HG02943 (cell line): ENCODE data around the gene CTNNA1.

Experiments
- ATAC-seq: cut with Tn5 transposase; IDR thresholded peaks from one replicate; pipeline ENCODE4 v1.9.1; 2021; ENCODE audit warnings: mild to moderate bottlenecking, low read depth, moderate library complexity; ENCODE audit not compliant: unreplicated experiment

Gene CTNNA1

DNA sequence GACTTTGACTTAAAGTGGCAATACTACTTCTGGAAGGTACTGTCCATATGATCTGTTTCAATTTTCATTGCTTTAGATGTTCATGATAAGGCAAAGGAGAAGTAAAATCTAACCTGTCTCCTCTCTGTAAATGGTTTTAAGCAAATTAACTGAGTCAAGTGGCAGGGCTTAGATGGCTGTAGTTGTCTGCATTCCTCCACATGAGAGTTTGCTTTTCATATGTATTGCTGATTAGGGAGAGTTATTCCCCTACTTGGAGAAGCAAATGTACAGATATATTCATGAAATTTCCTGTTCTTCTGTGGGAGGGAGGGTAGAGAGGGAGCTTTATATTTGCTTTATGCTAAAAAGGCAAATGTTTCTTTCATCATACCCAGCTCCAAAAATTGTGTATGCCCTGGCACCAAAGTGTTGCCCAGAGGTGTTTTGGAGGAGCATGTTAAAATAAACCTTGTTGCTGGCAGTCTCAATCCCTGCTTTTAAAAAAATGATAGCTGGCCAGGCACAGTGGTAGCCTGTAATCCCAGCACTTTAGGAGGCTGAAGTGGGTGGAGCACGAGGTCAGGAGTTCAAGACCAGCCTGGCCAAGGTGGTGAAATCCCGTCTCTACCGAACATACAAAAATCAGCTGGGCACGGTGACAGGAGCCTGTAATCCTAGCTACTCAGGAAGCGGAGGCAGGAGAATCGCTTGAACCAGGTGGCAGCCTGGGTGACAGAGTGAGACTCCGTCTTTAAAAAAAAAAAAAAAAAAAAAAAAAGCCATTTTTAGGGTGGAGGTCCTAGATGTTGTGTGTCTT is 125.4 kb downstream of the CTNNA1 start:
- no peak for ATAC-seq

- ATAC-seq = no peak
These were observed 130.0 kb downstream of the CTNNA1 start for GRCh38 chr5:138883211-138883610.

DNA sequence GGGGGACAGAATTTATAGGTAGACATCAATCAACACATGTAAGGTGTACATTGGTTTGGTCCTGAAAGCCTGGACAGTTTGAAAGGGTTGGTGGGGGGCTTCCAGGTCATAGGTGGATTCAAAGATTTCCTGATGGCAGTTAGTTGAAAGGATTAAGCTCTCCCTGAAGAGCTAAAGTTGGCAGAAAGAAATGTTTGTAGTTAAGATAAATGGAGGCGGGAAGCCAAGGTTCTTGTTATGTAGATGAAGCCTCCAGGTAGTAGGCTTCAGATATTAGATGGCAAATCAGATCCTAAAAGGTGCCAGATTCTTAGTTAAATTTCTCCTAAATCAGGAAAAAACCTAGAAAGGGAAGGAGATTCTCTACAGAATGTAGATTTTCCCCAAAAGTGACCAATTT is 130.9 kb downstream of the CTNNA1 start:
- ATAC-seq = no peak

GRCh38 chr5:138884554-138884953 is 131.3 kb downstream of the CTNNA1 start:
- no peak for ATAC-seq

DNA sequence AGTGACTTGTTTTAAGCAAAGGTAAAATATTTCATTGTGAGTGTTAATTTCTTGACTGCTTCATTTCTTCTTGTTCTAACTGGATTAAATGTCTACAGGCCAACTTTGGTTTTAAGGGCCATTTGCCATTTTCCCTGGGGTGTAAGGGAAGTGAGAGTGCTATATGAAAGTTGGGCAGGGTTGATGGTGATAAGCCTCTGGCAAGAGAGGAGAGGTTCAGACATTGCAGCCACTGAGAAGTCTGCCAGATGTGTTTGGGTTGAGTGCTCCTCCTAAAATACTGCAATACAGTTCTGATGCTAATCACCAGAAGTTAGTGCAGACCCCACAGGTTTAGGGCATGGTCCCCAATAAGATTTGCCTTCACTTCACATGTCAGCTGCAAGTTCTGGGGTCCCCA is 136.8 kb downstream of the CTNNA1 start:
- no peak for ATAC-seq

- ATAC-seq = no peak
These were observed 137.4 kb downstream of the CTNNA1 start for GRCh38 chr5:138890644-138891043.

DNA sequence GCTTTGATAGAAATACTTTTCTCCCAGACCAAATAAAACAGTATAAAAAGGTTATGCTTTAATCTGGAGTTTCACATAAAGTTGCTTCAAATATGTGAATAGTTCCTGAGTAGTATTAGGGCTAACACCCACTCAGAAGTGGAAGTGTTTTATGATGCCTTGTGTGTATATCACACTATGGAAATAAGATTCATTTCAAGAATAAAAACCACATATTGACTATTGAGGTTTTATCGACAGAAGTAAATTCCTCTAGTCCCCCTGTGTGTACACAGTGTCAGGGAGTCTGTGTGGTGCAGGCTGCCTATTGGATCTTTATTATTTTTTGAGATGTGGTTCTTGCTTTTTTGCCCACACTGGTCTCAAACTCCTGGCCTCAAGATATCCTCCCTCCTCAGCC is 142.7 kb downstream of the CTNNA1 start:
- ATAC-seq = no peak

DNA sequence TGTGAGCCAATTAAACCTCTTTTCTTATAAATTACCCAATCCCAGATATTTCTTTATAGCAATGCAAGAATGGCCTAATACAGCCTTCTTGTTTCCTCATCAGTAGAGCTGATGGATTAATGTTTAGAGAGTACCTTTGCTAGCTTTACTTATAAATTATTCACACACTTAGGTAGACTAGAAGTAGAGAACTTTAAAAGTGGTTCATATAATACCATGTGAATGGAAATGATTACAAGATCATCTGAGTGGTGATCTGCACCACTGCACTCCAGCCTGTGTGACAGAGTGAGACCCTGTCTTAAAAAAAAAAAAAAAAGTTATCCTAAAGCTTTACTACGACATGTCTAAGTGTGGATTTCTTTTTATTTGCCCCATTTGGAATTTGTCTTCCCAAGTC is 145.1 kb downstream of the CTNNA1 start:
- ATAC-seq = no peak

GRCh38 chr5:138898742-138899141 is 145.5 kb downstream of the CTNNA1 start:
- no peak for ATAC-seq

DNA sequence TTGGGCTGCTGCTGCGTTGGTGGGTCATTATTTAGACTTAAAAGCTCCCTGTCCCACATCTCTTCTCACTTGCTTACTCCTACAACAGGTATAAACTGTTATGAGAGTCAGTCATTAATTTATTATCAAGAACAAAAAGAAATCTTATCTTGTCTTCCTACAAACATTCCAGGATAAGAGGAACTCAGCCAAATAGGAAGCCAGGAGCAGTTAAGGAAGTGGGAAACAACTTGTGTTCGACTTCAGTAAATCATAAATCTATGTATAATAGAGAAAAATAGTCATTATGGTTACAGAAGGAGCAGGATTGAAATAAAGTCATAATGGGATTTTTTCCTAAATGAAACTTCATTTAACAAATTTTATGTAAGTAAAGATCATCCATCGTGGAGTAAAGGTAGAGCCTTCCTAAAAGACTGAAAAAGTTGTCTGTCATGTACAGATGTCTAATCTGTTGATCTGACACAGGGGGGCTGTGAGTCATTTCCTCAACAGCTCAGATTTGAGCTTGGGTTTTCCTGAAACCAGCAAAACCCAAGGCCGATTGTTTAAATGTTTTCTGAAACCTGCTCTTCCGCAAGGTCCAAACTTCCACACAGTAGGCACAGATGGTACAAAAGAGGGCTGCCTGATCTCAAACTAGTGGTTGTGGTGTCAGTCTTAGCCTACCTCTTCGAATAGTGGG is 147.2 kb downstream of the CTNNA1 start:
- no peak for ATAC-seq

DNA sequence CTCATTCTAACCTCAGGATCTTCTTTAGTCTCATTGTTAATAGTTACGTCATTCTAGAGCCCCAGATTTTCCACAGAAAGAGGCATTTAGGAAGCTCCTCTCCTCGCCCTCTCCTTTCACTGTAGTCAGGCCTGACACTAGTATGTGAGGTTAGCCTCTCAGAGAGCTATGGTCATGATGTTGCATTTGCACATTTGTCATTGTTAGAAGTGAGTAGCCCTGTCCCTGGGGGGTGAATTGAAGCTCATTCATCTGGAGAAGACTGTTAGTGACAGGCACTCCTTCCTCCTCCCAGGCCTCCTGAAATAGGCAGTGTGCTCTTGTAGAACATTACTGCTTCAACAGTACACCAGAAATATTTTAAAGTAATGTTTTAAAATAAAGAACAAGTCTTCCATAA is 148.5 kb downstream of the CTNNA1 start:
- ATAC-seq = no peak

- no peak for ATAC-seq
These were observed 150.0 kb downstream of the CTNNA1 start for GRCh38 chr5:138903130-138903775.

DNA sequence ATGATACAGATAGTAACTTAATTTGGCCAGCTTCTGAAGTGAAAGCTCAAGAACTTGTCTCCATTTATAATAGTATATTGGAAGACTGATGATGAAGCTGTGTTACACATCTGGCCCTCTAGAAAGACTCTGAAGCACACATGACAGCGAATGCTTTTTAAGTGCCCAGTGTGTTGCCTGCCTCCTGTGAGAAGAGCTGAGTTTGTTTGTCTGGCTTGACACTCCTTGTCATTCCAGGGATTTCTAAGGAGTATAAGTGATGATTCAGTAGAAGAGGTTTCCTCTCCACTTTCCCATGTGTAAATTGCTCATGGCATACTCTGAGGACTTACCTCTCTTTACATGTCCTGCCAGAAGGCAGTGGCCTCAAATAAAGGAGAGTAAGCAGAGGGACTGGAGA is 152.3 kb downstream of the CTNNA1 start:
- ATAC-seq = no peak

- no peak for ATAC-seq
These were observed 156.5 kb downstream of the CTNNA1 start for GRCh38 chr5:138909734-138910133.

GRCh38 chr5:138910546-138911185 is 157.4 kb downstream of the CTNNA1 start:
- ATAC-seq = no peak

DNA sequence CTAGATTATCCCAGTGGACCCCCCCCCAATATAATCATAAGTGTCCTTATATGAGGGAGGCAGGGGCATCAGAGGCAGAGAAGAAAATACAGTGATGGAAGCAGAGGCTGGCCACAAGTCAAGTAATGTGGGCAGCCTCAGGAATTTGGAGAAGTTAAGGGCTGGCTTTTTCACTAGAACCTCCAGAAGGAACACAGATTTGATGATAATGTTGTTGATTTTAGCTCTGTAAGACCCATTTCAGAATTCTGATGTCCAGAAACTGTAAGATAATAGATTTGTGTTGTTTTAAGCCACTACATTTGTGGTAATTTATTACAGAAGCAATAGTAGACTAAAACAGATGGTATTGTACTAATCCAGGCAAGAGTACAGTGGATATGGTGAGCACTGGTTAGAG is 158.2 kb downstream of the CTNNA1 start:
- no peak for ATAC-seq

DNA sequence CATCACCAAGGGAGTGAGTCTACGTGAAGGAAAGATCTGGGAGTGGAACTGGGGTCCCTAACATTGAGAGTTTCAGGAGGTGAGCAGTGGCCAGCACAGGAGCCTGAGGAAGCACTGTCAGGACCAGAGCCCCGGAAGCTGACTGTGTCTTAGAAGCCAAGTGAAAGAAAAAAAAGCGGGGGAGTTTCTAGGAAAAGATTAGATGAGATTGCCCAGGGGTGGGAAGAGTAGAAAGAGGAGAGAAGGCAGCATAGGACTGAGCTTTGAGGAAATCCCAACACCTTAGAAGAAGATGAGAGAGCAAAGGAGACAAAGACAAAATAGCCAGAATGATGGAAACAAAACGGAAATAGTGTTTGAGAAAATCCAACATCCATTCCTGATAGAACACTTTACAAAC is 158.9 kb downstream of the CTNNA1 start:
- ATAC-seq = no peak

GRCh38 chr5:138913773-138914172 is 160.5 kb downstream of the CTNNA1 start:
- ATAC-seq = no peak

DNA sequence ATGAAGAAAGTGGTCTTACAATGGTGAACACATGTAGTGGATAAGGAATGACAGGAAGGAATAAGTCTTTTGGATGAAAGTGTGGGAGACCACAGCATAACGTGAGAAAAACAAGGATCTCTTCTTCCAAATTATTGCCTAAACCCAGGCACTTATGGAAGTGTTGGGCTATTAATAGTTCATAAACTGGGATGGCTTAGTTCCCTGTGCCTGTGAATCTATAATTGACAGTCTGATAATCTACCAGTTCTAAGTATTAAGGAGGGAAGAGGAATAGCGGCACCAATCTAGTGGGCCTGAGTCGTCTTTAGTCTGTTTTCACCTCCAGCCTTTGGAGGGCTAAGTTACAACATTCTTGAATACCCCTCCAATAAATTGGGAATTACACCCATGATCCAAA is 161.1 kb downstream of the CTNNA1 start:
- no peak for ATAC-seq

DNA sequence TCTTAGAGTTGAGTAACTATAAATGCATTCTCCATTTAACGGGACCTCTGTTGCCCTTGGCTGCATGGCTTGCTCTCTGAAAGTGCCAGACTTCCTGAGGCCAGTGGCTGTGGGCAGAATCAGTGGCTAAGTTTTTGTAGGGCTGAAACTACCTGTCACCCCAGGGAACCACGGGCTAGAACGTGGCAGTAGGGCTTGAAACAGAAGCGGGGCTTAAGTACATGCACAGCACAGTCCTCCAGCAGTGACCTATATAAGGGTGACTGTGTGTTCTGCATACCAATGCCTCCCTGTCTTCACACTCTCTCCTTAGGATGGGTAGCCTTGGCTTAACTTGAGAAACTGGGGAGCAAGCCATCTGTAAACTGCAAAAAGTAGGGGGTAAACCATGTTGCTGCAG is 165.5 kb downstream of the CTNNA1 start:
- ATAC-seq = no peak

DNA sequence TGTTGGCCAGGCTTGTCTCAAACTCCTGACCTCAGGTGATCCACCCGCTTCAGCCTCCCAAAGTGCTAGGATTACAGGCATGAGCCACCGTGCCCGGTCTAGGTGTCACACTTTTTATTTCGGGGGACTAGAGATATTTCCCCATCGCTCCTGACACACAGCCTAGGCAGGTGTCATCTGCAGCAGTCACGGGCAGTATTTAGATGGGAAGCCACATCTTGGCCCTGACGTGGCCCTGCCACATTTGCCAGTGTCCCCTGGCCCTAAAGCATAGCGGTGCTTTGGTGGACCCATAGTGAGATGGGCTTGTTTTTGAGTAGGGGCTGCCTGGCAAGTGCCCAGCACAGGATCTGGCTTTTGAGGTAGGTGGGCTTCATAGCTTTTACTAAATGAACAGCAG is 167.0 kb downstream of the CTNNA1 start:
- ATAC-seq = no peak
